HG02571 (cell line): ENCODE data around the gene MFN2.
"Not testable (repeated sequence)": the region's sequence is repeated elsewhere in the genome, so short reads cannot be mapped to it uniquely, and the experiment has no call there.

Source experiments
- ATAC-seq: cut with Tn5 transposase; IDR thresholded peaks from one replicate; pipeline ENCODE4 v1.9.1; 2021; ENCODE audit warnings: mild to moderate bottlenecking, moderate library complexity; ENCODE audit not compliant: unreplicated experiment

Gene MFN2

DNA sequence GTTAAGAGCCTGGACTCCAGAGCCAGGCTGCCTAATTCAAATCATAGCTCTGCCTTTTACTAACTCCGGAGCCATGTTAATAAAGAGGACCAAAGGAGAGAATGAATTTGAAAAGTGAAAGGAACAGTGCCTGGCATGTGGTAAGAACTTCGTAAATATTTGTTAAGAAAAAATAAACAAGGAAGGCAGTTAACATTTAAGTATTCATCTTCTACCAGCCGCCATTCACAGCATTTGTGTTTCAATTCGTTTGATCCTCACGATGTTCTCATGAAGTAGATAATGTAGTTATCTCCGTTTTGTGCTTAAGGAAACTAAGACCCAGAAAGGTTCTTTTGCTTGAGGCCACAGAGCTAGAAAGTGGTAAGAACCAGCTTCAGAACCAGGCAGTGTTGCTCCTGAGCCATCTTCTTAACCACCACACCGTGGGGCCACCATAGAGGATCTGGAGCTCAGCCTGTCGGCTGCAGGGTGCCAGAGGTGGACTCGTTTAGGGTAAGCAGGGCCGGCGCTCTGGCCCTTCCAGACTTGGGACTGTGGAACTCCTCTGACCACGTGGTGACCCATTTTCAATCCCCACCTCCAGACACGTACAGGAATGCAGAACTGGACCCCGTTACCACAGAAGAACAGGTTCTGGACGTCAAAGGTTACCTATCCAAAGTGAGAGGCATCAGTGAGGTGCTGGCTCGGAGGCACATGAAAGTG, 11.9 kb downstream of the MFN2 start:
- no peak for ATAC-seq

DNA sequence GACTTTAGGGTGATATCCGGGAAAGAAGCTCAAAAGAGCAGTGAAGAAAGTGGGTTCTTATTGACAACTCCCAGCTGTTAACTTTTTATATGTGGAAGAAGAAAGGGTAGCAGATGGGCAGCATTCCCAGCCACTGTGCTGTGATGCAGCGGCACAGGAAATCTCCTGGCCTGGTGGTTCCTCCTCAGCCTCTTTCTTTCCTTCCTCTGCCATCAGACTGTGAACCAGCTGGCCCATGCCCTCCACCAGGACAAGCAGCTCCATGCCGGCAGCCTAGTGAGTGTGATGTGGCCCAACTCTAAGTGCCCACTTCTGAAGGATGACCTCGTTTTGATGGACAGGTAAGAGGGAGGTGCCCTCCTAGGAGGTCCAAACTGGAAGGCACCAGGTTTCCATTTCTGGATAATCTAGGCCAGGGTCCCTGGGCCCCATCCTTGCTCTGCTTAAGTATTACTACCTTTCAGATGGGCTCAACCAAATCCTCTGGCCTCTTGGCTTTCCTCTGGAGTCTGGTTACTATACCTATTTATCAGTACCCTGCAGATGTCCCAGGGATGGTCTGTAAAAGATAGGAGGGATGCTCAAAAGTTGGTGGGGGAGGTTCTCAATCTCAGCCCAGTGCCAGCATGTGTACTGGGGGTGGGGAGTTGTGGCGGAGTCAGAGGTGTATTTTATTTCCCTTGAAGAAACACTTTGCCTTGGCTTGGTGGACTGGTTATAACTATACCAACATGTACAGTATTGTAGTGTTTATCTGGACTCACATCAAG, 17.0 kb downstream of the MFN2 start:
- no peak for ATAC-seq

DNA sequence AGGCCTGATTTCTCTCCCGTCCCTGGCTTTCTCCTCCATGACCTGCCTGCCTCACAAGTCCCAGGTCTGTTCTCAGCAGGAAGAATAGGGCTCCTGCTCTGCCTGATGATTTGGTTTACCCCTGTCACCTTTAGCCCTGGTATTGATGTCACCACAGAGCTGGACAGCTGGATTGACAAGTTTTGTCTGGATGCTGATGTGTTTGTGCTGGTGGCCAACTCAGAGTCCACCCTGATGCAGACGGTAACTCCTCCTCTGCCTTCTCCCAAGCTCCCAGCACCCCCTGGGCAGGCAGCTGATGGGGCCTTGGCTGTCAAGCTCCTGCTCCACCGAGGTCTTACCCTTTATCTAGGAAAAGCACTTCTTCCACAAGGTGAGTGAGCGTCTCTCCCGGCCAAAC, 18.4 kb downstream of the MFN2 start:
- no peak for ATAC-seq

DNA sequence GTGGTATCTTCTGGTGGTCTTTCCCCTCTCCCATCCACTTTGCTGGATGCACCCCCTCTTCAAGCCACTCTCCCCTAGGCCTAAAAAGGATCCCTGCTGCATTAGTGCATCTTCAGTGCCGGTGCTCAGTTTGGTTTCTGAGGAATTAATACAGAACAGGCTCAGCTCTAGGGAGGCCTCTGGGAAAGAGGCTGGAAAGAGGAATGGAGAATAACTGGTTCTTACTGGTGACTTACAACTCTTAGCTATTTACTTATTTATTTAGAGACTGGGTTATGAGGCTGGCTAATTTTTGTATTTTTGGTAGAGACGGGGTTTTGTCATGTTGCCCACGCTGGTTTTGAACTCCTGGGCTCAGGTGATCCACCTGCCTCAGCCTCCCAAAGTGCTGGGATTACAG, 19.0 kb downstream of the MFN2 start:
- ATAC-seq, result no peak

DNA sequence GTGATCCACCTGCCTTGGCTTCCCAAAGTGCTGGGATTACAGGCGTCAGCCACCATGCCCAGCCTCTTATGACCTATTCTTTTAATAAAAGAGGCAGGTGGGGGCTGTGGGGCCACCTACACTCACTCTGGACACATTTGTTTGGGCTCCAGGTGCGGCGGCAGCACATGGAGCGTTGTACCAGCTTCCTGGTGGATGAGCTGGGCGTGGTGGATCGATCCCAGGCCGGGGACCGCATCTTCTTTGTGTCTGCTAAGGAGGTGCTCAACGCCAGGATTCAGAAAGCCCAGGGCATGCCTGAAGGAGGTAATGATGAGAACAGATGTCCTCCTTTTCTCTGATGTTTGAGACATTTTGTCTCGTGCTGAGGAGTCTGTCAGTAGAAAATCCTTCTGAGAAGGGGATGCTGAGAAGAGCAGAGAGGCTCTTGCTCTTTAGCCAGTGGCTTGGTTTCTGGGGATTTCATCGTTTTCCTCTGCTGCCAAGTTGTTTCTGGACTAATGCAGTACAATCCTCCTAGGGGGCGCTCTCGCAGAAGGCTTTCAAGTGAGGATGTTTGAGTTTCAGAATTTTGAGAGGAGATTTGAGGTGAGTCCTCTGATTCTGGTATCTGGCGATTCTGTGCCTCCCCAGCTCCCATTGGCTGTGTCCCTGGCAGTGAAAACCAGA, 21.1 kb downstream of the MFN2 start:
- no peak for ATAC-seq

DNA sequence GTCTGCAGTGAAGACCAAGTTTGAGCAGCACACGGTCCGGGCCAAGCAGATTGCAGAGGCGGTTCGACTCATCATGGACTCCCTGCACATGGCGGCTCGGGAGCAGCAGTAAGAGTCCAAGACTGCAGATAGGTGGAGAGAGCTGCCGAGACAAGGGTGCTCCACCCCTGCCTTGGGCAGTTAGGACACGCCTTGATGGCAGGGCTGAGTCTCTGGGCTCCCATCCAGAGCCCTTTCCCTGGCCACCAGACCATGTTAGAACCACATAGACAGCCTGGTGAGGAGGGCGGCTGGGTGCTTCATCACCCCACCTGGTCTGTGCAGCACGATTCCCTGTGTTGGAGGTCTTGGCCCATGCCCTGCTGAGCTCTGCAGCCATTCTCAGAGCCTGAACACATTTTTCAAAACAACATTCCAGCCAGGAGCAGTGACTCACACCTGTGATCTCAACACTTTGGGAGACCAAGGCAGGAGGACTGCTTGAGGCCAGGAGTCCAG, 21.8 kb downstream of the MFN2 start:
- no peak for ATAC-seq

DNA sequence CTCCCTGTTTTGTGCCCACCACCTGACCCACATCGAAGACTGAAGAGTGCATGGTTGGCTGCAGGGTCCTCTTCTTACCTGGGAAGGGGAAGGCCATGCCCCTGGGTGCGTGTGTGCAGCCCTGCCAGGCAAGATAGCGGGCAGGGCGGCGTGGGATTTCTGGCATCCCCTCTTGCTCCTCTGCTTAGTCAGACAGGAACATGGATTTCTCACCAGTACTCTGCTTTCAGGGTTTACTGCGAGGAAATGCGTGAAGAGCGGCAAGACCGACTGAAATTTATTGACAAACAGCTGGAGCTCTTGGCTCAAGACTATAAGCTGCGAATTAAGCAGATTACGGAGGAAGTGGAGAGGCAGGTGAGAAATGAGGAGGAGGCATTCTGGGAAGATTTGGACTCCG, 23.5 kb downstream of the MFN2 start:
- ATAC-seq, result no peak

DNA sequence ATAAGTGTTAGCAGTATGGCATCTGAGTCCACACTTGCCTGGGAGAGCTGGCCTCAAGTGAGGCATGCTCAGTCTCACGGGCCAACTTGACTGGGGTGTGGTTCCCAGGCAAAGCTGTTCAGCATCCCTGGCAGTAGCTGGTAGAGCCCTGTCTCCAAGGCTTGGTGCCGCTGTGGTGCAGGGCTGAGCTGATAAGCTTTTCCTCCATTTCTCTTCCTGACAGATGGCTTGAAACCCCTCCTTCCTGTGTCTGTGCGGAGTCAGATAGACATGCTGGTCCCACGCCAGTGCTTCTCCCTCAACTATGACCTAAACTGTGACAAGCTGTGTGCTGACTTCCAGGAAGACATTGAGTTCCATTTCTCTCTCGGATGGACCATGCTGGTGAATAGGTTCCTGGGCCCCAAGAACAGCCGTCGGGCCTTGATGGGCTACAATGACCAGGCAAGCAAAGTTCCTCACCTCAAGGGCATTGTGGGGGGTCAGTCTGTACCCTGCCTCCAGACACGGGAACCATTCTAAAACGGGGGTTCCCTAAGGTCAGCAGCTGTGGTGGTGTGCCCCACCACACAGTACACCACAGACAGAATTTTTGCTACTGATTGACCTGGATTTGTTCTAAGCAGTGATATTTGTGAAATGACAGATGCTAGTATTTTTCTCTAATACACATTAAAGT, 25.4 kb downstream of the MFN2 start:
- ATAC-seq, result no peak

DNA sequence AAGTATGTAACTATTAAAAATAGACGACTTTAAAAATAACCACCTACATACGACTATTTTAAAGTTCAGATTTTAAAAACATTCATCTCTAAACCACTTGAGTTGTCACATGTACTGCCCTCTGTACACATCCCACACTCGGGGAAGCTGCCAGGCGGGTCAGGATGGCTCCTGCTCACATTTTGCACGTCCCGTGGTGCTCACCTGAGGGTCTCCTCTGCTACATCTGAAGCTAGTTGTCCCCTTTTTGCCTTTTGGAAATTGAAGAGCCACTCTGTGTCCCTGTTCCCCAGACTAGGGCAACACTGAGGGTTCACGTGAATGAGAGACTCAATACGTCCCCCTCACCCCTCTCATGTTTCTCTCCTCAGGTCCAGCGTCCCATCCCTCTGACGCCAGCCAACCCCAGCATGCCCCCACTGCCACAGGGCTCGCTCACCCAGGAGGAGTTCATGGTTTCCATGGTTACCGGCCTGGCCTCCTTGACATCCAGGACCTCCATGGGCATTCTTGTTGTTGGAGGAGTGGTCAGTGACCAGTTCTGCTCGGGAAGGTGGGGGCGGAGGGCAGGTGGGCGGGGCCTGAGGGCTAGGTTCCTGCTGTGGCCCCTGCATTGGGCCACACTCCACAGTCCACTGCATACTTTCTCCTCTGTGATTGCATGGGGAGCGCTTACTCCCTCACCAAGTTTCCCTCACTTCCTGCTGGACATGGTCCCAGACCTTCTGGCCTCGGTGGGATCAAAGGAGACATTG, 26.1 kb downstream of the MFN2 start:
- ATAC-seq, result no peak

DNA sequence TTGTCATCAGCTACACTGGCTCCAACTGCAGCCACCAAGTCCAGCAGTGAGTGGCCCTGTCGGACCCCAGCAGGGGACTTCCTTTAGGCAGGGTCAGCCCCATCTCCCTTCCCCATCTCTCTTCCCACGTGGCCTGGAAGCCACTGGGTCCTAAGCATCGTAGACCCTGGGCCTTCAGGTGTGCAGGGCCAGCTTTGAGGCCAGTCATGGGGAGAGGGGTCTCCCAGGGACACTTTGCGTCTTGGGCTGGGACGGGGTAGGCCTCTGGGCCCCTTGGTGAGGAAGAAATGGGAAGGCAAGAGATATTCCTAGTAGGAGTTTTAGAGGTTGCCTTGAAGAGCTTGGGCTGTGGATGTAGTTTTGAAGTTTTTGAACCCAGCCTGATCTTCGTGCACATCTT, 27.0 kb downstream of the MFN2 start:
- ATAC-seq, result no peak

DNA sequence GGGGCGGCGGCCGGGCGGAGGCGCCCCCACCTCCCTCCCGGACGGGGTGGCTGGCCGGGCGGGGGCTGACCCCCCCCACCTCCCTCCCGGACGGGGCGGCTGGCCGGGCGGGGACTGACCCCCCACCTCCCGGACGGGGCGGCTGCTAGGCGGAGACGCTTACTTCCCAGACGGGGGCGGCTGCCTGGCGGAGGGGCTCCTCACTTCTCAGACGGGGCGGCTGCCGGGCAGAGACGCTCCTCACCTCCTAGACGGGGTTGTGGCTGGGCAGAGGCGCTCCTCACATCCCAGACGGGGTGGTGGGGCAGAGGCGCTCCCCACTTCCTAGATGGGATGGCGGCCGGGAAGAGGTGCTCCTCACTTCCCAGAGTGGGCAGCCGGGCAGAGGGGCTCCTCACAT, 28.1 kb downstream of the MFN2 start:
- not testable (repeated sequence) for ATAC-seq

DNA sequence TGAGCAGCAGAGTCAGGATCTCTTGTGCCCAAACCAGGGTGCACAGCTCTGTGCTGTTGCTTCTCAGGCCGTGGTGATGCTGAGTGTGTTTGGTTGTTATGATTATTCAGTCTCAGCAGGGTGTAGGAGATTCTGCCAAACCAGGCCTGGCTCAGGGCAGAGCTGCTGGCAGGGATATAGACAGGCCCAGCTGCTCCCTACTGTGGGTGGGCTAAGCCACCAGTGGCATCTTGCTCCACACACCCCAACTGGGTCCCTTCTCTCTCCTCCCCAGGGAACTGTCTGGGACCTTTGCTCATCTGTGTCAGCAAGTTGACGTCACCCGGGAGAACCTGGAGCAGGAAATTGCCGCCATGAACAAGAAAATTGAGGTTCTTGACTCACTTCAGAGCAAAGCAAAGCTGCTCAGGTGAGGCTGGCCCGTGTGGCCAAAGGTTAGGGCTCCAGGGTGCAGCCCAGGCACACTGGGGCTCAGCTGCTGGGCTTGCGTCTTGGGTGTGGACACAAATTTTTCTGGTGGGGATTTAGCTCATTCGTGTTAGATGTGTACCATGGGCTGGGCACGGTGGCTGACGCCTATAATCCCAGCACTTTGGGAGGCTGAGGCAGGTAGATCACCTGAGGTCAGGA, 29.2 kb downstream of the MFN2 start:
- ATAC-seq, result no peak

DNA sequence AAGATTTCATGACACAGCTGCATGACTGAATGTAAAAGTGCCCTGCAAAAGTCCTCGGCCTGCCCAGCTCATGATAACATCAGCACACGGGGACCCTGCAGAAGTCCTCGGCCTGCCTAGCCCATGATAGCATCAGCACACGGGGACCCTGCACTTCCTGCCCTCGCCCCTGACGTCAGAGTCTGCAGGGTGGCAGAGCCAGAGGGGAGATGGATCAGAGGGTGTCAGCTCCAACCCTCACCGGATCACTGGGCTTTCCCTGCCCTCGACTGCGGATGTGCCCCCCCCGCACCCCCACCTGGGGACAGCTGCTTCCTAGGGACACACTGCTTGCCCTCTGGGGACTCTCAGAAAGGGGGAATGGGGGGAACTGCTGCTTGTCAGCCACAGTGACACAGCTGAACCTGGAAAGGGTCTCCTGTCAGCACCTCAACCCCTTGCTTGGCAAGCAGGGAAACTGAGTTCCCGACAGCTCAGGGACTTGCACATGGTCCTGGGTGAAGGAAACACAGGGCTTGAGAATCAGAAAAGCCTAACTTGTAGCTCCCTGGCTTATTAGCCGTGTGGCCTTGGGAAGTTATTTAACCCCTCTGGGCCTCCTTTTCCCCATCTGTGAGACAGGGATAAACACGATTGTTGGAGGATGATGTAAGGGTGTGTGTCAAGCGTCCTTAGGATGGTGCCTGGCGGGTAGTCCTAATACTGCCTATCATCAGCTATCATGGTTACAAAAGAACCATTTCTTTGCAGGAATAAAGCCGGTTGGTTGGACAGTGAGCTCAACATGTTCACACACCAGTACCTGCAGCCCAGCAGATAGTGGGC, 30.7 kb downstream of the MFN2 start:
- ATAC-seq, result no peak

DNA sequence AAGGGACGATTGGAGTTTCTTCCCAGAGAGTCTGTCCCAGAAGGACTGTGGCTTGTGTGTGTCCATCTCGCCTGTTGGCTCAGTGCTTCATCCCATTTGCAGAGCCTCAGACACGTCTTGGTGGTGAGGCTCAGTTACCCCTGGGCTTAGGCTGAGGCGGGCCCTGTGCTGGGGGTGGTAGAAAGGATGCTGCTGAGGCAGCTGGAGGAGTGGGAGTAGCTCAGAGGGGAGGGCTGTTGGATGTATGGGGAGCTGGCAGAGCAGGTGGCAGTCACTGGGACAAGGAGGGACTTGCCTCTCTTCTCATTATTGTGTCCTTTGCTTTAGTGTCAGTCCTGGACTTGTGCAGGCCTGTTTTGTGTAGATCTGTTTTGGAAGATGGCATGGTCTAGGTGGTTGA, 31.8 kb downstream of the MFN2 start:
- no peak for ATAC-seq

DNA sequence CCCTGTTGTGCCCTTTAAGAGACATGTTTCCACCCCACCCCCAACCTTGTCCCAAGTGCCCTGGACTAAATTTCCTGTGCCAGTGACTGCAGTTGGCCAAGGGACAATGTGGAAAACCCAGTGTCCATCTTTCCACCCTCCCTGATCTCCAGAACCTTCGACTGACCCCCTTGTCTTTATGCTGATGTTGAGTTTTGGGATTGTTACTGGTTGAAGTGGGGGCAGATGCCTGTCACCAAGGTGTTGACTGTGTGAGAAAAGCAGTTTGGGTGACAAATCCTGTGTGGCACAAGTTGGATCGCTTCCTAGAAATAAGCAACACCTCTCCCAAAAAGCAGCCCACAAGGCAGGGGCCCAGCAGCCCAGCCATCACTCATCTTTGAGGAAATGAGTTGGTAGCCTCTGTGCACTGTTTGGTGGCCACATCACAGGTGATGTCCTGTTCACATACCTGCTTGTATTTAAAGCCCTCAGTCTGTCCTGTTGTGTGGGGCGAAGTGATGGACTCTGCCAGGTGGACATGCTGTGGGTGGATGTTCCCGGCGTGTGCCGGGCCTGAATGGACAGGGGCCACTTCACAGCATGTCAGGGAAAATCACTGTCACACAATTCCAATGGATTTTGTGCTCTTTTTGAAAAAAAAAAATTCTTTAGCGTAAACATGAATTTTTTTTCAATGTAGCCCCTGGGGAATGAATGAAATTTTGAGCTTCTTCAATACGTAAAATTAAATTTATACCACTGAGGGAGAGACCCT, 32.5 kb downstream of the MFN2 start:
- no peak for ATAC-seq

DNA sequence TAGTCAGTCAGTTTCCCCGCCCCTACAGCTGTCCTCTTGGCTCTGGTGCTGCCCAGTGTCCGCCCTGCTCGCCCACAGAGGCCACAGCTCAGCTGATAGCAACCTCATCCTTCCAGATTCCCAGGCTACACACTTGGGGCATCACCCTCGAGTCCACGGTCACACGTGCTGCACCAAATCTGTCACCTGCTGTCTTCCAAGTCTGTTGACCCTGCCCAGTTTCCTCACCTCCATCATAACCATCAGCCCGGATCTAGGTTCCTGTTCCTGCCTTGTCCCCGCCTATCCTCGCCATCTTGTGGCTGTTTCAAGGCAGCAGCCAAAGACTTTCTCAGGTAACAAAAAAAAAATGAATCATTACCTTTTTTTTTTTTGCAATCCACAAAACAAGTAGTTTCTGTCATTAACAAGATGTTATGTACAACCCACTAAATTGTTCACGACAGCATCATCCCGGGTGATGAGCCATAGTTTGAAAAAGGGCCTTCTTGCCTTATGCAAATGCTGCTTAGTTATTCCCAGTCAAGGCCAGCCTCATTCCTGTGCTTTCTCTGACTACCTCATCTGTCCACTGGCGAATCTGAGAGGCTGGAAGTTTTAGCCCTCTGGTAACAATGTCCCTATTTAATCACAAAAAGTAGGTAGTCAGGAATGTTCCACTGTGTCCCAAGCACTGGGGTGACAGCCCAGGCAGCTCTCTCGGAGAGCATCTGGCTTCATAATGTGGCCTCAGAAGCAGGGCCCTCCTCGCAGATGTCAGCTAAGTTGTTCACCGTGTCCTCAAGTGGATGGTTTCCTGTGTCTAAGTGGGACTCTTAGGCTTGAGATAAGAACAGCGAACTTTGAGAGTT, 34.1 kb downstream of the MFN2 start:
- ATAC-seq, result no peak

DNA sequence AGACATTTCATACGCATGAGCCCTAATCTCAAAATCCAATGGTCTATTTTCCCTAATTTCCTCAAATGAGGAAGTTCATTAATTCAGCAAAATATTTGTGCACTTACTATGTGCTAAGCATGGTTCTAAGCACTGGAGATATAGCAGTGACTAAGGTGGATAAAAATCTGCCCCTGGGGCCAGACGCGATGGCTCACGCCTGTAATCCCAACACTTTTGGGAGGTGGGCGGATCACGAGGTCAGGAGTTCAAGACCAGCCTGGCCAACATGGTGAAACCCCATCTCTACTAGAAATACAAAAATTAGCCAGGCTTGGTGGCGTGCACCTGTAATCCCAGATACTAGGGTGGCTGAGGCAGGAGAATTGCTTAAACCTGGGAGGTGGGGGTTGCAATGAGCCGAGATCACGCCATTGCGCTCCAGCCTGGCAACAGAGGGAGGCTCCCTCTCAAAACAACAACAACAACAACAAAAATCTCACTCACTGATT, 34.8 kb downstream of the MFN2 start:
- ATAC-seq, result no peak
